ENCODE data around the gene SCNN1B.

The SCNN1B gene

GRCh38 chr16:23321206-23321875, 19.2 kb downstream of the SCNN1B start:
- Histone ChIP-seq H3K4me1 (ENCODE audit: control insufficient read depth, insufficient read depth, low read length) (peaks cover 4% of the 10 kb centered on the region), H3K36me3 (ENCODE audit: control insufficient read depth in 2 of 2, insufficient read depth in 1 of 2, low read length in 2 of 2) (no peaks in the 10 kb centered on the region), H3K4me3 (ENCODE audit: low read depth, low read length) (no peak overlapping the region), H3K9me3 (ENCODE audit: control insufficient read depth, insufficient read depth, low read depth, low read length) (no peaks in the 10 kb centered on the region), H3K27ac (ENCODE audit: extremely low read depth, low read depth, low read length) (no peak overlapping the region)
- no peak for TF ChIP-seq REPIN1 (tag by site-specific recombination; IDR thresholded peaks at IDR 0.05; ENCODE audit: low read depth)
- TF ChIP-seq ZNF302 (tag by site-specific recombination; IDR thresholded peaks at IDR 0.05; ENCODE audit: low read depth) = no peak
- TF ChIP-seq RBAK (tag by site-specific recombination; IDR thresholded peaks at IDR 0.05) = no peak
- no peak for TF ChIP-seq ZNF184 (tag by site-specific recombination; IDR thresholded peaks at IDR 0.05)
- TF ChIP-seq FEZF1 (tag by site-specific recombination; IDR thresholded peaks at IDR 0.05) = no peak
- no peak for TF ChIP-seq PRDM2 (tag by site-specific recombination; IDR thresholded peaks at IDR 0.05; ENCODE audit: borderline replicate concordance)
- TF ChIP-seq KLF9 (tag by site-specific recombination; IDR thresholded peaks at IDR 0.05; ENCODE audit: low read depth) = no peak
- no peak for TF ChIP-seq ZSCAN30 (tag by site-specific recombination; IDR thresholded peaks at IDR 0.05)
- TF ChIP-seq ZSCAN4 (tag by site-specific recombination; IDR thresholded peaks at IDR 0.05) = no peak
- TF ChIP-seq ZNF140 (tag by site-specific recombination; IDR thresholded peaks at IDR 0.05) = no peak
- TF ChIP-seq SP2 (tag by site-specific recombination; IDR thresholded peaks at IDR 0.05) = no peak
- TF ChIP-seq ZNF510 (tag by site-specific recombination; IDR thresholded peaks at IDR 0.05; ENCODE audit: insufficient replicate concordance) = no peak
- no peak for TF ChIP-seq ZIC2 (tag by site-specific recombination; IDR thresholded peaks at IDR 0.05)
- no peak for TF ChIP-seq ZNF560 (tag by site-specific recombination; IDR thresholded peaks at IDR 0.05; ENCODE audit: borderline replicate concordance)
- no peak for TF ChIP-seq ZNF362 (tag by site-specific recombination; IDR thresholded peaks at IDR 0.05)
- TF ChIP-seq ZBTB7A (tag by site-specific recombination; IDR thresholded peaks at IDR 0.05; ENCODE audit: low read depth) = no peak
- TF ChIP-seq ZBTB17 (tag by site-specific recombination; IDR thresholded peaks at IDR 0.05) = no peak
- no peak for TF ChIP-seq SP7 (tag by site-specific recombination; IDR thresholded peaks at IDR 0.05)
- no peak for TF ChIP-seq ZNF146 (tag by site-specific recombination; IDR thresholded peaks at IDR 0.05)
- no peak for TF ChIP-seq ZNF624 (tag by site-specific recombination; IDR thresholded peaks at IDR 0.05)
- ChIA-PET CTCF (interaction anchor here (0.7 kb wide), 2 partner anchors 40 to 114 kb away, joined by 3 to 4 read pairs; no protein-coding TSS in a partner anchor), POLR2A (no interaction called here)

Measured in HEK293 (cell line).